GM21528 (cell line): Measurements from ENCODE around the gene LMX1B.

Experiments used
- ATAC-seq: cut with Tn5 transposase; IDR thresholded peaks from one replicate; pipeline ENCODE4 v1.9.1; 2021; ENCODE audit warnings: mild to moderate bottlenecking, moderate library complexity; ENCODE audit not compliant: unreplicated experiment, low FRiP score

Gene LMX1B

GRCh38 chr9:126674365-126675146 is 60.8 kb downstream of the LMX1B start:
- no peak for ATAC-seq

- no peak for ATAC-seq
Measured at GRCh38 chr9:126675147-126675467, 61.4 kb downstream of the LMX1B start.

- no peak for ATAC-seq
Measured at GRCh38 chr9:126676102-126676684, 62.5 kb downstream of the LMX1B start.

GRCh38 chr9:126676685-126677143 is 63.0 kb downstream of the LMX1B start:
- no peak for ATAC-seq

- ATAC-seq, result no peak
Measured at GRCh38 chr9:126677188-126678084, 63.7 kb downstream of the LMX1B start.

GRCh38 chr9:126678989-126679388 is 65.3 kb downstream of the LMX1B start:
- ATAC-seq, result no peak

GRCh38 chr9:126681336-126681735 is 67.6 kb downstream of the LMX1B start:
- ATAC-seq, result no peak

- ATAC-seq, result no peak
Measured at GRCh38 chr9:126682113-126682810, 68.5 kb downstream of the LMX1B start.

- ATAC-seq, result no peak
Measured at GRCh38 chr9:126682928-126683697, 69.4 kb downstream of the LMX1B start.

GRCh38 chr9:126683698-126684044 is 69.9 kb downstream of the LMX1B start:
- ATAC-seq, result no peak

GRCh38 chr9:126684345-126684744 is 70.6 kb downstream of the LMX1B start:
- no peak for ATAC-seq

- no peak for ATAC-seq
Measured at GRCh38 chr9:126684965-126685465, 71.3 kb downstream of the LMX1B start.

- ATAC-seq, result no peak
Measured at GRCh38 chr9:126687930-126688461, 74.3 kb downstream of the LMX1B start.

GRCh38 chr9:126688617-126689016 is 74.9 kb downstream of the LMX1B start:
- ATAC-seq, result no peak

GRCh38 chr9:126689027-126689825 is 75.5 kb downstream of the LMX1B start:
- no peak for ATAC-seq

- no peak for ATAC-seq
Measured at GRCh38 chr9:126690431-126691051, 76.8 kb downstream of the LMX1B start.

- ATAC-seq, result no peak
Measured at GRCh38 chr9:126692041-126692758, 78.5 kb downstream of the LMX1B start.
